ENCODE results near the gene NPHP4. TPM values are rescaled to one million over a fixed set of nuclear protein-coding genes. Genes with fewer than 3 reads are reported as not detected.

The NPHP4 gene
- total RNA-seq, 1 donor from 2014 or later: 16.1 TPM

GRCh38 chr1:6001992-6002576, 9.9 kb upstream of the NPHP4 start:
- peak; percentile 39 for DNase-seq

GRCh38 chr1:6000444-6001288, 8.4 kb upstream of the NPHP4 start:
- no peak overlapping the region for H3K4me3 ChIP-seq
- intact Hi-C loops (cut with DNase I): no loop called here
- H3K4me1 ChIP-seq: no peaks in the 10 kb centered on the region
- TF ChIP-seq CTCF (IDR thresholded peaks at IDR 0.05): no peak
- no peaks in the 10 kb centered on the region for H3K27me3 ChIP-seq (ENCODE audit: low read depth)
- no peaks in the 10 kb centered on the region for H3K9me3 ChIP-seq
- ATAC-seq (no peak), DNase-seq (peak; percentile 24)
- H3K27ac ChIP-seq: no peak overlapping the region
- no peaks in the 10 kb centered on the region for H3K36me3 ChIP-seq

More at GRCh38 chr1:6001992-6002576, 9.9 kb upstream of the NPHP4 start:
- intact Hi-C loops (cut with DNase I): no loop called here
- ATAC-seq: no peak
- Histone ChIP-seq H3K27me3 (ENCODE audit: low read depth) (no peaks in the 10 kb centered on the region), H3K4me1 (no peaks in the 10 kb centered on the region), H3K36me3 (no peaks in the 10 kb centered on the region), H3K27ac (no peak overlapping the region), H3K9me3 (no peaks in the 10 kb centered on the region), H3K4me3 (no peak overlapping the region)
- TF ChIP-seq CTCF (IDR thresholded peaks at IDR 0.05): no peak

GRCh38 chr1:5999711-6000443, 7.7 kb upstream of the NPHP4 start:
- intact Hi-C loops (cut with DNase I): no loop called here
- H3K36me3 ChIP-seq: no peaks in the 10 kb centered on the region
- no peak for ATAC-seq
- no peaks in the 10 kb centered on the region for H3K4me1 ChIP-seq
- peak; percentile 35 for DNase-seq
- no peaks in the 10 kb centered on the region for H3K9me3 ChIP-seq
- no peak for TF ChIP-seq CTCF (IDR thresholded peaks at IDR 0.05)
- H3K4me3 ChIP-seq: no peak overlapping the region
- H3K27me3 ChIP-seq (ENCODE audit: low read depth): no peaks in the 10 kb centered on the region
- H3K27ac ChIP-seq: no peak overlapping the region

GRCh38 chr1:5998906-5999301, 6.7 kb upstream of the NPHP4 start:
- no peak for ATAC-seq
- no peaks in the 10 kb centered on the region for H3K9me3 ChIP-seq
- intact Hi-C loops (cut with DNase I): no loop called here

More at GRCh38 chr1:5998906-5999301, 6.7 kb upstream of the NPHP4 start:
- peaks cover 8% of the 10 kb centered on the region for H3K4me1 ChIP-seq
- TF ChIP-seq CTCF (IDR thresholded peaks at IDR 0.05): no peak
- no peak overlapping the region for H3K4me3 ChIP-seq
- H3K36me3 ChIP-seq: no peaks in the 10 kb centered on the region
- peak; percentile 17 for DNase-seq
- H3K27ac ChIP-seq: no peak overlapping the region
- H3K27me3 ChIP-seq (ENCODE audit: low read depth): no peaks in the 10 kb centered on the region
